DND-41 (cell line): ENCODE data around the gene PAPLN.

Experiments
- ATAC-seq: fragments of 200-7000 bp; cut with Tn5 transposase; 3 replicates; pipeline ENCODE4 v1.9.1; 2021; ENCODE audit warnings: low read depth; ENCODE audit not compliant: insufficient read depth
- DNase-seq: peaks from one replicate; pipeline ENCODE4 v3.0.0-alpha.2; 2020
- H2AFZ ChIP-seq: 2 replicates; pipeline ENCODE4 v1.6.0; 2012; ENCODE audit warnings: low read depth, low read length
- H3K27ac ChIP-seq: 2 replicates; pipeline ENCODE4 v1.5.1; 2012; ENCODE audit warnings: low read length, inconsistent platforms
- H3K27me3 ChIP-seq: fragments of 200-600 bp; sonication (generic); 2 replicates; pipeline ENCODE4 v1.6.0; 2012; ENCODE audit warnings: low read length, mild to moderate bottlenecking, inconsistent platforms; ENCODE audit not compliant: insufficient read depth, poor library complexity
- H3K36me3 ChIP-seq: 2 replicates; pipeline ENCODE4 v1.5.1; 2012; ENCODE audit warnings: low read length, inconsistent platforms; ENCODE audit not compliant: insufficient read depth
- H3K4me1 ChIP-seq: 2 replicates; pipeline ENCODE4 v1.5.1; 2012; ENCODE audit warnings: mild to moderate bottlenecking, low read length; ENCODE audit not compliant: insufficient read depth
- H3K4me2 ChIP-seq: 2 replicates; pipeline ENCODE4 v1.6.0; 2012; ENCODE audit warnings: mild to moderate bottlenecking, moderate library complexity, low read length, inconsistent platforms; ENCODE audit not compliant: insufficient read depth
- H3K4me3 ChIP-seq, 2 experiments: fragments of 200-600 bp in 1 of 2; shearing (Covaris generic) in 1 of 2; 2 replicates each; pipeline ENCODE4 v1.5.1; 2012 to 2016; ENCODE audit warnings: inconsistent platforms in 2 of 2, low read length in 2 of 2, mild to moderate bottlenecking in 2 of 2, low read depth in 1 of 2, moderate library complexity in 1 of 2
- H3K79me2 ChIP-seq: 2 replicates; pipeline ENCODE4 v1.6.0; 2012; ENCODE audit warnings: low read length, inconsistent platforms; ENCODE audit not compliant: insufficient read depth
- H3K9ac ChIP-seq: 2 replicates; pipeline ENCODE4 v1.6.0; 2012; ENCODE audit warnings: low read depth, mild to moderate bottlenecking, inconsistent platforms, low read length, moderate library complexity
- H3K9me3 ChIP-seq: 2 replicates; pipeline ENCODE4 v1.5.1; 2012; ENCODE audit warnings: low read length, moderate library complexity, mild to moderate bottlenecking, inconsistent platforms; ENCODE audit not compliant: insufficient read depth, severe bottlenecking
- H4K20me1 ChIP-seq: 2 replicates; pipeline ENCODE4 v1.6.0; 2012; ENCODE audit warnings: low read length; ENCODE audit not compliant: insufficient read depth
- EZH2 ChIP-seq: IDR thresholded peaks from 3 replicates; pipeline ENCODE4 v1.6.1; 2012; ENCODE audit warnings: borderline replicate concordance, low read depth, mild to moderate bottlenecking, moderate library complexity, low read length, inconsistent platforms; ENCODE audit not compliant: severe bottlenecking
- TF ChIP-seq, protein P1 (sequence below): IDR thresholded peaks from 2 replicates; pipeline ENCODE4 v1.5.1; 2012; ENCODE audit warnings: borderline replicate concordance, low read length, moderate library complexity, mild to moderate bottlenecking; ENCODE audit not compliant: poor library complexity, severe bottlenecking; ENCODE audit errors: extremely low read depth

The PAPLN gene

DNA sequence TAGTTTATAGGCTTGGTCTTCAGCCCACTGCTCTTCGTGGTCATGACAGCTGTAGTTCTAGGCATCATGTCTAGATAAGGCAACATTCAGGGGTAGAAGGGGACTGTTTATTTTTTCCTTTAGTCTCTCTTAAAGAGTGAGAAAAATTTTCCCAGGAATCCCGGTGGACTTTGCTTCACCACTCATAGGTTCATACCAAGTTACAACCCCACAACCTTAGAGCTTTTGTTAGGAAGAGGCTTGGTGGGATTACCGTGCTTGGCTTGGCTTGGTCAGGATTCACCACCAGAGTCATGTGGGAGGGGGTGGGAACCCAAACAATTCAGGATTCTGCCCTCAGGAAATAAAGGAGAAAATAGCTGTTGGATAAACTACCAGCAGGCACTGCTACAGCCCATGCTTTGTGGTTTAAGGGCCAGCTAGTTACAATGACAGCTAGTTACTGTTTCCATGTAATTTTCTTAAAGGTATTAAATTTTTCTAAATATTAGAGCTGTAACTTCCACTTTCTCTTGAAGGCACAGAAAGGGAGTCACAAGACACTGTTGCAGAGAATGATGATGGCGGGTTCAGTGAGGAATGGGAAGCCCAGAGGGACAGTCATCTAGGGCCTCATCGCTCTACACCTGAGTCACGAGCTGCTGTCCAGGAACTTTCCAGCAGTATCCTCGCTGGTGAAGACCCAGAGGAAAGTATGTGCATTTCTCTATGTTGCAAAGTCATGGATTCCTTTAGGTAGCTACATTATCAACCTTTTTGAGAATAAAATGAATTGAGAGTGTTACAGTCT is 25.9 kb upstream of the PAPLN start:
- Histone ChIP-seq H3K4me1 (no peaks in the 10 kb centered on the region), H3K27ac (no peak overlapping the region), H4K20me1 (no peaks in the 10 kb centered on the region), H3K9me3 (peaks cover 15% of the 10 kb centered on the region), H3K9ac (no peak overlapping the region), H2AFZ (no peak overlapping the region), H3K36me3 (peaks cover 70% of the 10 kb centered on the region), H3K4me2 (no peak overlapping the region), H3K27me3 (no peaks in the 10 kb centered on the region), H3K79me2 (no peaks in the 10 kb centered on the region), H3K4me3 (no peak overlapping the region)
- DNase-seq (no peak), ATAC-seq (no peak)
- TF ChIP-seq, protein P1, sequence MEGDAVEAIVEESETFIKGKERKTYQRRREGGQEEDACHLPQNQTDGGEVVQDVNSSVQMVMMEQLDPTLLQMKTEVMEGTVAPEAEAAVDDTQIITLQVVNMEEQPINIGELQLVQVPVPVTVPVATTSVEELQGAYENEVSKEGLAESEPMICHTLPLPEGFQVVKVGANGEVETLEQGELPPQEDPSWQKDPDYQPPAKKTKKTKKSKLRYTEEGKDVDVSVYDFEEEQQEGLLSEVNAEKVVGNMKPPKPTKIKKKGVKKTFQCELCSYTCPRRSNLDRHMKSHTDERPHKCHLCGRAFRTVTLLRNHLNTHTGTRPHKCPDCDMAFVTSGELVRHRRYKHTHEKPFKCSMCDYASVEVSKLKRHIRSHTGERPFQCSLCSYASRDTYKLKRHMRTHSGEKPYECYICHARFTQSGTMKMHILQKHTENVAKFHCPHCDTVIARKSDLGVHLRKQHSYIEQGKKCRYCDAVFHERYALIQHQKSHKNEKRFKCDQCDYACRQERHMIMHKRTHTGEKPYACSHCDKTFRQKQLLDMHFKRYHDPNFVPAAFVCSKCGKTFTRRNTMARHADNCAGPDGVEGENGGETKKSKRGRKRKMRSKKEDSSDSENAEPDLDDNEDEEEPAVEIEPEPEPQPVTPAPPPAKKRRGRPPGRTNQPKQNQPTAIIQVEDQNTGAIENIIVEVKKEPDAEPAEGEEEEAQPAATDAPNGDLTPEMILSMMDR = no peak
- no peak for TF ChIP-seq EZH2

DNA sequence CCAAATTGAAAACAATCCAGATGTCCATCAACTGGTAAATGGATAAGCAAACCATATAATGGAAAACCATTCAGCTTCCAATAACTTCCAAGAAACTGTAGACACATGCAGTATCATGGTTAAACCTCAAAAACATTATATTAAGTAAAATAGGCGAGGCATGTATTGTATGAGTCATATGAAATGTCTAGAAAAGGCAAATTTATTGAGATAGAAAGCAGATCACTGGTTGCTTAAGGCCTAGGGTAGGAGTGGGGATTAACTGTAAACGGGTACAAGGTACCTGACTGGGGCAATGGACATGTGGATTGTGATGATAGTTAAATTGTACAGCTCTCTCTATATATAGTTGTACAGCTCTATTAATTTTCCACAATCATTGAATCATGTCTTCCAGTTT is 21.3 kb upstream of the PAPLN start:
- no peak overlapping the region for H3K27ac ChIP-seq
- H3K36me3 ChIP-seq = peaks cover 64% of the 10 kb centered on the region
- H3K4me2 ChIP-seq = no peak overlapping the region
- no peaks in the 10 kb centered on the region for H3K4me1 ChIP-seq
- no peak overlapping the region for H2AFZ ChIP-seq
- ATAC-seq (no peak), DNase-seq (no peak)
- no peak for TF ChIP-seq EZH2
- TF ChIP-seq, protein P1 = no peak
- no peaks in the 10 kb centered on the region for H3K27me3 ChIP-seq
- no peaks in the 10 kb centered on the region for H3K9me3 ChIP-seq
- H3K4me3 ChIP-seq = no peak overlapping the region
- no peaks in the 10 kb centered on the region for H3K79me2 ChIP-seq
- no peaks in the 10 kb centered on the region; the same call in 1 of the 2 replicates for H4K20me1 ChIP-seq
- no peak overlapping the region for H3K9ac ChIP-seq

DNA sequence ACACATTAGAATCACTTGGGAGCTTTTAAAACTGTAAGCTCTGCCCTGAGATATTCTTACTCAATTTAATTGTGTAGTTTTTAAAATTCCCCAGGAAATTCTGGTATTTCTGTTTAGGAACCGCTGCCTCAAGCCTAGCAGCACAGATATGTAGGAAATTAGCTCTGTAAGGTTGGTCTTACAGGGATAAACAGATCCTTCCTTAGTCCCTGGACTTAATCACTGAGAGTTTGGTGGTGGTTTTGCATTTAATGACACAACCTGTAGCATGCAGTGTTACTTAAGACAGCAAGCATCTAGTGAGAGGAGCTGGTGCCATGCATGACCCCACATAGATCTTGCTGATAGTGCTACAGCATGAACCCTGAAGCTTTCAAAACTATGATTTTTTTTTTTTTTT is 19.9 kb upstream of the PAPLN start:
- H3K4me1 ChIP-seq = no peaks in the 10 kb centered on the region
- H4K20me1 ChIP-seq = no peaks in the 10 kb centered on the region; the same call in 1 of the 2 replicates
- no peak overlapping the region for H2AFZ ChIP-seq
- ATAC-seq (no peak), DNase-seq (no peak)
- H3K79me2 ChIP-seq = no peaks in the 10 kb centered on the region
- TF ChIP-seq EZH2 = no peak
- TF ChIP-seq, protein P1 = no peak
- H3K27me3 ChIP-seq = no peaks in the 10 kb centered on the region
- no peaks in the 10 kb centered on the region for H3K9me3 ChIP-seq
- H3K9ac ChIP-seq = no peak overlapping the region
- no peak overlapping the region for H3K27ac ChIP-seq
- H3K36me3 ChIP-seq = peaks cover 64% of the 10 kb centered on the region
- H3K4me3 ChIP-seq = no peak overlapping the region
- no peak overlapping the region for H3K4me2 ChIP-seq
